Esophagus mucosa (tissue), 1 donor: ENCODE data around the gene MGAT5B. TPM values are rescaled to one million over a fixed set of nuclear protein-coding genes. Genes with fewer than 3 reads are reported as not detected.

Experiments used
- ATAC-seq: fragments of 200-7000 bp; cut with Tn5 transposase; one replicate; pipeline ENCODE4 v1.9.1; 2020
- total RNA-seq: library from RNA; stranded (reverse); gene quantifications from one replicate; pipeline ENCODE4 v1.2.4, GENCODE V29; 2023
- donor health status: DM: yes; HTN: yes; CAD: no.

The MGAT5B gene
- total RNA-seq, 1 donor from 2014 or later: 0.20 TPM

GRCh38 chr17:76983075-76983775 lies 115.0 kb downstream of the MGAT5B start:
- ATAC-seq: no peak

- no peak for ATAC-seq
Measured at GRCh38 chr17:76986365-76986764, 118.2 kb downstream of the MGAT5B start.

DNA sequence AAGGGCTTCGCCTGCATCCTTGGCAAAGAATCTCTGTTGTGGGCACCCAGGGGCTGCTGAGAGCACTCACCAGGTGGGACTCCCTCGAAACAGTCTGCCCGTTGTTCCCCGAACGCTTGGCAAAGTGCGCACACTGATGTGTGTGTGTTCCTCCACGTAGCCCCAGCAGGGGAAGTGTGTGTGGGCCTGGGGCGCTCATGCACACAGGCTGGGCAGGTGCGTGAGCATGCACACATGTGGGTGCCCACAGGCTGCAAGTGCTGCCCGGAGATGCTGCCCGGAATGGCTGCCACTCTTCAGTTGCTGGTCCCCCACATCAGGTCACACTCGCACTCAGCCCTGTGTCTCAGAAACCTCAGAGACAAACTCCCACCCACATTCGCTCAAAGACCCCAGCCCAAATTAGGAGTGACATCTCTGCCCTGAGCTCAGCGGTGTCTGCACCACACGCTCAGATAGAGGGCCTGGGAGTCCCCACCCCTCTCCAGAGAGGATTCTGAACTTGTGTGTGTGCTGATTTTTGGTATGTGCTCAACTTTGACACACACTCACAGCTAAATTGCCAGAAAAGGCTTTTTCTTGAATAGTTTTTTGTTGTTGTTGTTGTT lies 119.4 kb downstream of the MGAT5B start:
- ATAC-seq: no peak

DNA sequence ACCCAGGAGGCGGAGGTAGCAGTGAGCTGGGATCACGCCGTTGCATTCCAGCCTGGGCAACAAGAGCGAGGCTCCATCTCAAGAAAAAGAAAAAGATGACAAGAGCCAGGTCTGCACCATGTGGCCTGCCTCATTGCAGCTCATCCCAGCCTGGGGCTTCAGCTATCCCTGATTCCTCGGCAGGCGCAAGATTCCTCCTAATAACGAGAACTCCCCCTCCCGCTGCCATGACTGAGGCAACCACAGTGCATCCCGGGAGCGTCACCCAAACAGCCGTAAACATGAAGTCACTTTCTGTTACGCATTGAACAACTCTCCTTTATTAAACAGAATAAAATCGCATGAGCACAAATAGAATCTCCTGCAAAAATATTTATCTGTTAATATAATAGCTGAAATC lies 120.6 kb downstream of the MGAT5B start:
- no peak for ATAC-seq

DNA sequence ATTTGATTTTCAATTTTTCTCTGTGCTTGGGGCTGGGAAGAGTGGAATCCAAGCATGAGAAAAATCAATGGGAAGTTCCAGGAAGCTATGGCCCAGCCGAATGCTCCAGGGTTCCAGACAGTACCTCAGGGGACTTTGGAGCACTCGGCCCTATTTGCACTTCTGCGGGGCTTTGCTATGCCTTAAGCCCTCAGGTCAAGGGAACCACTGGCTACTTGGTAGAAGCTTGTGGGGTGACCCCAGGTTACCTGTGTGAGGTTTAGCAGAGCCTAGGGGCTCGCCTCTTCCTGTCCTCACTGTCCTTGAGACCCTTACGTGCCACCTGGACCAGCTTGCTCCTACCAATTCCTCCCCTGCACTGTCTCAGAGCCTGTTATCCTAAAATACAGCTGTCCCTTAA lies 121.3 kb downstream of the MGAT5B start:
- ATAC-seq: no peak

GRCh38 chr17:76992891-76993290 lies 124.7 kb downstream of the MGAT5B start:
- ATAC-seq: no peak

DNA sequence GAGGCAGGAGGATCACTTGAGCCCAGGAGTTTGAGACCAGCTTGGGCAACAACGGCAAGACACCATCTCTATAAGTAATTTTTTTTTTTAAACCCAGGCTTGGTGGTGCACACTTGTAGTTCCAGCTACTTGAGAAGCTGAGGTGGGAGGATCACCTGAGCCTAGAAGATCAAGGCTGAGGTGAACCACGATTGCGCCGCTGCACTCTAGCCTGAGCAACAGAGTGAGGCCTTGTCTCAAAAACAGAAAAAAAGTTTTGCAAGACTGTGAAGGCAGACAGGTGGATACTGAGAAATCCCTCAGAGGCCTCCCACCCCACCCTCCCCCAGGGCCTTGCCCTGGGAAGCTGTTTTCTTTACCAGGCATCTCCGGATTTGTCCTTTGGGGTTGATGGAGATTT lies 125.4 kb downstream of the MGAT5B start:
- ATAC-seq: no peak

DNA sequence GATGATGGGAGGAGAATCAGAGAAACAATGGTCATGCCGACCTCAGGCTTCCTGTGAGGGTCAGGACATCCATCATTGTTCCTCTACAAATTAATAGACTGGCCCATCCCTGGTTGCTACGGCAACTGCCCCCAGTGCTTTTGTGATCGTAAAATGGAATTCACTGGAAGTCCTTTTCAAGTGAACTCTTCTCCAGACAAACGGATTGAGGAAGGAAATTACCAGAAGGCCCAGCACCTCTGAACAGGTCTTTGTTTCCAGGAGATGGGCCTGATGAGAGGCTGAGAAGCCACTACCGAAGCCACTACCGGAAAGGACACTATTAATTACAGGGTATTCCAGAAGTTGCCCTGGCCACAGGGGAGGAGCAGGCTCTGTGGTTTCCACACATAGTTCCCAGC lies 126.0 kb downstream of the MGAT5B start:
- ATAC-seq: no peak

DNA sequence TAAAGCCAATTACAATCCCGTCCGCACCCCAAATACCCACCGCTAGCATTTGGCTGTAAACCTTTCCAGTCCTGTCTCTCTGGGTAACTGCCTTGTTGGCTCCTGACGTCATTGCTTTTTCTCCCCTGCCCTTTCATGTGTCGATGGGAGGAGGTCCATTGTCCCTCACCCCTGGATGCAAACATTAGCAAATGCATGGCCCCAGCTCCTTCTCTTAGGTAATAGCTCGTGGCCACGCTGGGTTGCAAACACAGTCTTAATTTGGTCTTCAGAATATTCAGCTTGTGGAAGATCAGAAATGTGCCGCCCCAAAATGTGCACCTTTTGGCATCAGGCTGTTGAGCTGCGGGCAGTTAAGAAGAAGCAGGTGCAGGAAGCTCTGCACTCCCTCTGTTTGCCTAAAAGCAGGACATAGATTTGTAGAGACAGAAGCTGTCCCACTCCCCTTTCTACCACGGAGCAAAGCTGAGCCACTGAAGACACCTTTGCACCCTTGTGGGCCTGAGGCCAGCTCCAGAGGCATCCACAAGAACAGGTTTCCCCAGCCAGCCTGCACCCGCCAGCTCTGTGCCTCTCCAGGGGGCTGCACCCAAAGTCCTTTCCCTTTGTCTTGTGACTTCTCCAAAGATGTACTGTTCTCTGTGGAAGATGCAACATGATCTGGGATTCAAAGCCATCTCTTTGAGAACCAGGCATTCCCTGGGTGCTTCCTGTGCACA lies 127.3 kb downstream of the MGAT5B start:
- ATAC-seq: no peak

- no peak for ATAC-seq
Measured at GRCh38 chr17:76996741-76997694, 128.8 kb downstream of the MGAT5B start.

DNA sequence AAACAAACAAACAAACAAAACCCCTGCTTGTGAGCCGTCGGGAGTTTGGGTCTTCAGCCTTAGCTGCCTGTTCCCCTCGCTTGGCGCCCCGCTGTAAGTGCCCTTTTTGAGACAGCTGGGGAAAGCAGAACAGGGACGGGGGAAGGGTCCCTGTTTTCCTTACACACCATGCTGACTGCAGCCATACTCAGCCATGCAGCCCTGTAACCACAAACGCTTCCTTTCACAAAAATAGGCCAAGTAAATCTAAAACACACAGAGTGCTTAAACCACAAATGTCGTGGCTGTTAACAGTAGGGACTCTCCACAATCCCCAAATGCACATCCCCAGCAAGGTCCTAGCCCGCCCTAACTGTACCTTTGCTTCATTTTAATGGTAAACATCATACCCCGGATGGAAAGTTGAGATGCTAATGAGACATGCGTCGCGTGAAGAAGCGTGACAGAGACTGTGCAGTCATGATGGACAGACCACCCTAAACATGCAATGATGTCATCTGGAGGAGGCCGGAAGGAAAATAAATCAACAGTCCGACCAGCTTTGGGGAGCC lies 129.9 kb downstream of the MGAT5B start:
- no peak for ATAC-seq

DNA sequence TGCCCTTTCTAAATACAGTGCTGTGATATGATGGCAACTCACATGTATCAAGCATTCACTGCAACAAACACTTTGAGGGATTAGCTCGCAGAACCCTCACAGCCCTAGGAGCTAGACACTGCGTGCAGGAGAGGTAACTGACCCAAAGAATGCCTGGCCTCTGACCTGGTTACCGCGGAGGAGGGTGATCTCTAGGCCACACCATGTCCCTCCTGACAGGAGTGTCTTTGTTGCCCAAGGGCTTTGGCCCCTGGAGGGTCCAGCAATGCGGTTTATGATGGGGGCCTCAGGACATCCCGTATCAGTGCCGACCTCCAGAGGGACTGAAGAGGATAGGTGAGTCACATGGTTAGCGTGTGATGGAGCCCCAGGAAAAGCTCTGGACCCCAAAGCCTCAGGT lies 130.6 kb downstream of the MGAT5B start:
- ATAC-seq: no peak

Other genes with a start within 250 kb of the MGAT5B start
- gene ST6GALNAC1, start 224.6 kb upstream of the MGAT5B start, total RNA-seq: 16.9 TPM
- gene MXRA7, start 157.4 kb upstream of the MGAT5B start, total RNA-seq: 32.3 TPM
- 11.0 TPM for gene JMJD6, start 141.8 kb upstream of the MGAT5B start, total RNA-seq
- gene METTL23, start 141.6 kb upstream of the MGAT5B start, total RNA-seq: 17.8 TPM
- gene SRSF2, start 131.1 kb upstream of the MGAT5B start, total RNA-seq: 162 TPM
- 22.6 TPM for gene MFSD11, start 130.3 kb upstream of the MGAT5B start, total RNA-seq